Calu3 (cell line): ENCODE data around the gene OR52E8. TPM values are rescaled to one million over a fixed set of nuclear protein-coding genes. Genes with fewer than 3 reads are reported as not detected.

Experiments
- BruUV-seq: library from RNA; stranded (reverse); fragments of 400-500 nt; replicated peaks from 2 replicates; lab custom pipeline; 2021; lab: Mats Ljungman, UMichigan
- CTCF ChIA-PET: fragments of 300-600 bp; sonication (Branson Sonifier 250); formaldehyde crosslinking; loops from one replicate; lab custom pipeline; 2022; ENCODE audit warnings: antibody characterized with exemption; lab: Charles Lee
- DNase-seq: peaks from one replicate; pipeline ENCODE4 v3.0.0; 2022
- H3K27ac Mint-ChIP-seq: one replicate; pipeline ENCODE4 v1.8.0; 2022; ENCODE audit warnings: mixed read lengths; ENCODE audit not compliant: unreplicated experiment
- H3K27me3 Mint-ChIP-seq: one replicate; pipeline ENCODE4 v1.8.0; 2022; ENCODE audit warnings: mixed read lengths; ENCODE audit not compliant: unreplicated experiment
- H3K36me3 Mint-ChIP-seq: one replicate; pipeline ENCODE4 v1.8.0; 2022; ENCODE audit warnings: mild to moderate bottlenecking, moderate library complexity, mixed read lengths; ENCODE audit not compliant: insufficient read depth, unreplicated experiment
- H3K4me1 Mint-ChIP-seq: one replicate; pipeline ENCODE4 v1.8.0; 2022; ENCODE audit warnings: mild to moderate bottlenecking, low read depth, mixed read lengths; ENCODE audit not compliant: unreplicated experiment
- H3K4me3 Mint-ChIP-seq: one replicate; pipeline ENCODE4 v1.8.0; 2022; ENCODE audit warnings: mild to moderate bottlenecking, low read depth, moderate library complexity, mixed read lengths; ENCODE audit not compliant: unreplicated experiment
- H3K9me3 Mint-ChIP-seq: one replicate; pipeline ENCODE4 v1.8.0; 2022; ENCODE audit warnings: low read depth, mixed read lengths; ENCODE audit not compliant: unreplicated experiment
- intact Hi-C: fragments of 100-400 bp; cut with micrococcal nuclease; formaldehyde crosslinking; loops from one replicate; pipeline ENCODE4 v1.10.0; 2022; ENCODE audit not compliant: unreplicated experiment
- total RNA-seq: library from RNA; stranded (reverse); gene quantifications from 2 replicates; pipeline ENCODE4 v1.2.3, GENCODE V29; 2022
- TF ChIP-seq, protein P1 (sequence below): fragments of 200-600 bp; IDR thresholded peaks from one replicate; pipeline ENCODE4 v1.8.0; 2022; ENCODE audit warnings: antibody characterized with exemption; ENCODE audit not compliant: unreplicated experiment

Gene OR52E8
- total RNA-seq, 1 experiment from 2014 or later = not detected

DNA sequence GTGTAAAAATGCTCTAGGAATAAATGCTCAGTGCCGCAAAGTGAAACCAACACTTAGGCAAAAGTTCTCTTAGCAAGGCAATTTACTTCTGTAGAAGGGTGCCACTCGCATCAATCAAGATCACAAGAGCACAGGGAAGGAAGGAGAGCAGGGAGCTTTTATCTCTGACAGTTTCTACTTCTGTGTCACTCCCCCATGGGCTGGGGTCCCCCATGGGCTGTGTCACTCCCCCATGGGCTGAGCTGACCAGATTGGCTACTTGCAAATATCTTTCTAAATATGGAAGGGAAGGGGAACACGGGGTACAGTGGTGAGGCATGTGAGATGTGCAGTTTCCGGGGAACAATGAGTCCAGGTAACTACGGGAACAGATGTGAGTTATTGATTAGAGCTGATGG, 48.4 kb downstream of the OR52E8 start:
- no TSS peak for BruUV-seq
- H3K27me3 Mint-ChIP-seq = peaks cover 43% of the 10 kb centered on the region
- peak overlapping the region; percentile 81 for H3K4me3 Mint-ChIP-seq
- DNase-seq = no peak
- H3K36me3 Mint-ChIP-seq = peaks cover 9% of the 10 kb centered on the region
- CTCF ChIA-PET = interaction anchor here (0.7 to 1.8 kb wide), 6 partner anchors 9 to 554 kb away, joined by 3 to 8 read pairs (median 6); partner anchors contain the start of gene TRIM5
- intact Hi-C loops = loop anchor here (5.0 kb wide), 3 partner anchors 212 to 1182 kb away; partner anchors contain the start of genes OR51M1 and TRIM6
- H3K4me1 Mint-ChIP-seq = peaks cover 12% of the 10 kb centered on the region
- TF ChIP-seq, protein P1, sequence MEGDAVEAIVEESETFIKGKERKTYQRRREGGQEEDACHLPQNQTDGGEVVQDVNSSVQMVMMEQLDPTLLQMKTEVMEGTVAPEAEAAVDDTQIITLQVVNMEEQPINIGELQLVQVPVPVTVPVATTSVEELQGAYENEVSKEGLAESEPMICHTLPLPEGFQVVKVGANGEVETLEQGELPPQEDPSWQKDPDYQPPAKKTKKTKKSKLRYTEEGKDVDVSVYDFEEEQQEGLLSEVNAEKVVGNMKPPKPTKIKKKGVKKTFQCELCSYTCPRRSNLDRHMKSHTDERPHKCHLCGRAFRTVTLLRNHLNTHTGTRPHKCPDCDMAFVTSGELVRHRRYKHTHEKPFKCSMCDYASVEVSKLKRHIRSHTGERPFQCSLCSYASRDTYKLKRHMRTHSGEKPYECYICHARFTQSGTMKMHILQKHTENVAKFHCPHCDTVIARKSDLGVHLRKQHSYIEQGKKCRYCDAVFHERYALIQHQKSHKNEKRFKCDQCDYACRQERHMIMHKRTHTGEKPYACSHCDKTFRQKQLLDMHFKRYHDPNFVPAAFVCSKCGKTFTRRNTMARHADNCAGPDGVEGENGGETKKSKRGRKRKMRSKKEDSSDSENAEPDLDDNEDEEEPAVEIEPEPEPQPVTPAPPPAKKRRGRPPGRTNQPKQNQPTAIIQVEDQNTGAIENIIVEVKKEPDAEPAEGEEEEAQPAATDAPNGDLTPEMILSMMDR = no peak
- H3K9me3 Mint-ChIP-seq = no peaks in the 10 kb centered on the region
- peak overlapping the region; percentile 38 for H3K27ac Mint-ChIP-seq

DNA sequence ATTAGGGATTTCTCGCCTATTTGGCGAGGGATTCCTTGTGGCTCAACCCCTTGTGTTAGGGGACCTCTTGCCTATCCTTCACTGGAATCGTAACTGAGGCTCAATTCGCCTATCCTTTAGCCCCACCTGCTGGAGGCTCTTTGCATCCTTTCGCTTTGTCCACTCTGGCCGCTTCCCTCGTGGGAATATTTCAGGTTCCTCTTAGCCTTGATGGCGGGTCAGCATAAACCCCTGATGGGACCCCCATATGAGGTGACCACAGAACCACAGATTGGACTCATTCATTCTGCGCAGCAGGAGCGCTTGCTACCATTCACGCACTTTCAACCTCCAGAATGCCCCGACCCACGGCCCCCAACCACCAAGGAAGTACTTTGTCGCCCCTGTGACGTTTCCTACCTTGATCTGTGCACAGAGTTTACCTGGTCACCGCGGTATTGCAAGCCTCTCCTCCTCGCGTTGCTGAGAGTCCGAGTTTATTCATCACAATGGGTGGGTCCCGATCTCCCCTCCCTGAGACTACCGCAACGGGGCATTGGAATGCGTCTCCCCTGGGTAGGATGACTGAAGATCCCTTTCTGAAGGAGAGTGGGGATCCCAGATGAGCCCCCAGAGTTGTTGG, 48.9 kb downstream of the OR52E8 start, which contains the start of gene OR52N2:
Gene OR52N2, plus strand, starts transcription at position 425 of the 622 bp plus-strand sequence. CDS start 11,412 bp downstream, outside the sequence.
- DNase-seq = peak; percentile 79
- no TSS peak for BruUV-seq
- H3K9me3 Mint-ChIP-seq = no peaks in the 10 kb centered on the region
- CTCF ChIA-PET = interaction anchor here (0.7 to 1.8 kb wide), 5 partner anchors 9 to 208 kb away, joined by 4 to 8 read pairs (median 6); partner anchors contain the start of gene TRIM5
- H3K36me3 Mint-ChIP-seq = peaks cover 9% of the 10 kb centered on the region
- peak within 1 kb of the TSS; percentile 81 for H3K4me3 Mint-ChIP-seq
- peak within 1 kb of the TSS; percentile 38 for H3K27ac Mint-ChIP-seq
- H3K4me1 Mint-ChIP-seq = peaks cover 12% of the 10 kb centered on the region
- TF ChIP-seq, protein P1 = peak; percentile 82
- H3K27me3 Mint-ChIP-seq = peaks cover 48% of the 10 kb centered on the region
- intact Hi-C loops = loop anchor here (1.0 to 5.0 kb wide), 7 partner anchors 96 to 1181 kb away; partner anchors contain the start of genes OR51M1 and TRIM6

DNA sequence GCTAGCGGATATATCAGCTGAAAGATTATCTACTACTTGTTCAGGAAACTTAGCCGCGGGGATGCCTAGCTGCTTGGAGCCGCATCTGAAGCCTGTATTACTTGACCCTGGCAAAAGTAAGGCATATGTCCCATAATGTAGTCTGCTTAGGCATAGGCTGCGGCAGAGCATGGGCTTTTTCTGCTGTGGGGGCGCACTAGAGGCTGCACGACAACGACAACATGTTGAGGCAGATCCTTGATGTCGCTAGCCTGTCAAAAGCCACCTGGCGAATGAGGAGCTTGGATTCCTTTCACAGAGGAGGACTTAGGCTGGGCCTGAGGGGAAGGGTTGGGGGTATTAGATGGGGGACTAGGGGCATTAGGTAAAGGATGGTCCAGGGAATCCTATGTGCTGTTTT, 49.9 kb downstream of the OR52E8 start:
- Mint-ChIP-seq H3K27me3 (peaks cover 50% of the 10 kb centered on the region), H3K36me3 (peaks cover 9% of the 10 kb centered on the region), H3K4me1 (peaks cover 12% of the 10 kb centered on the region), H3K27ac (no peak overlapping the region), H3K4me3 (no peak overlapping the region), H3K9me3 (peaks cover 3% of the 10 kb centered on the region)
- BruUV-seq = no TSS peak
- CTCF ChIA-PET = no interaction called here
- TF ChIP-seq, protein P1 = no peak
- intact Hi-C loops = loop anchor here (5.0 kb wide), 3 partner anchors 210 to 1180 kb away; partner anchors contain the start of genes OR51M1 and TRIM6
- DNase-seq = no peak

Other genes starting within 250 kb of the OR52E8 start
- 9.9 and 13.1 TPM in 2 replicates for gene TRIM34, start 232.7 kb downstream of the OR52E8 start, total RNA-seq
- gene TRIM5, start 172.6 kb downstream of the OR52E8 start, total RNA-seq = 36.8 and 44.1 TPM in 2 replicates
- gene TRIM22, start 167.9 kb downstream of the OR52E8 start, total RNA-seq = 11.5 and 37.8 TPM in 2 replicates
- not detected in 2 replicates for gene OR56B1, start 121.2 kb downstream of the OR52E8 start, total RNA-seq
- gene OR52N4, start 103.4 kb downstream of the OR52E8 start, total RNA-seq = not detected in 2 replicates
- not detected in 2 replicates for gene OR52N5, start 74.3 kb downstream of the OR52E8 start, total RNA-seq
- gene OR52N1, start 66.4 kb downstream of the OR52E8 start, total RNA-seq = not detected in 2 replicates
- not detected in 2 replicates for gene OR52N2, start 48.8 kb downstream of the OR52E8 start, total RNA-seq
- not detected in 2 replicates for gene OR52E6, start 15.8 kb downstream of the OR52E8 start, total RNA-seq
- not detected in 2 replicates for gene OR52E4, start 22.9 kb upstream of the OR52E8 start, total RNA-seq
- not detected in 2 replicates for gene OR52E5, start 35.5 kb upstream of the OR52E8 start, total RNA-seq
- gene OR56A3, start 84.6 kb upstream of the OR52E8 start, total RNA-seq = not detected in 2 replicates
- gene OR56A5, start 110.8 kb upstream of the OR52E8 start, total RNA-seq = not detected in 2 replicates
- gene OR52L1, start 129.3 kb upstream of the OR52E8 start, total RNA-seq = not detected in 2 replicates
- gene OR56A4, start 149.3 kb upstream of the OR52E8 start, total RNA-seq = 0.26 TPM in 1 of 2 replicates, not detected in the other
- gene OR56A1, start 173.1 kb upstream of the OR52E8 start, total RNA-seq = not detected in 2 replicates
- gene OR56B4, start 250.0 kb upstream of the OR52E8 start, total RNA-seq = not detected in 2 replicates